ENCODE data around the gene STUM.

STUM gene

GRCh38 chr1:226571893-226572292, 23.3 kb downstream of the STUM start:
- H3K4me2 ChIP-seq (ENCODE audit: insufficient read depth, low read length), result no peak overlapping the region
- H3K4me3 ChIP-seq (ENCODE audit: low read depth in 1 of 2, low read length in 2 of 2), result no peak overlapping the region
- no peaks in the 10 kb centered on the region; the same call in 1 of the 2 replicates for H4K20me1 ChIP-seq (ENCODE audit: insufficient read depth, low read length)
- no peaks in the 10 kb centered on the region for H3K4me1 ChIP-seq (ENCODE audit: insufficient read depth, low read length)
- peaks cover 12% of the 10 kb centered on the region for H3K27me3 ChIP-seq (ENCODE audit: insufficient read depth, low read length, poor library complexity)
- H3K36me3 ChIP-seq (ENCODE audit: insufficient read depth, low read length), result no peaks in the 10 kb centered on the region
- no peaks in the 10 kb centered on the region for H3K9me3 ChIP-seq (ENCODE audit: insufficient read depth, low read length, severe bottlenecking)
- H3K79me2 ChIP-seq (ENCODE audit: insufficient read depth, low read length), result no peaks in the 10 kb centered on the region
- H3K27ac ChIP-seq (ENCODE audit: low read length), result no peak overlapping the region
- no peak overlapping the region for H3K9ac ChIP-seq (ENCODE audit: low read depth, low read length)
- H2AFZ ChIP-seq (ENCODE audit: low read depth, low read length), result no peak overlapping the region
- TF ChIP-seq CTCF (IDR thresholded peaks at IDR 0.05; ENCODE audit: borderline replicate concordance, extremely low read depth, low read length, poor library complexity, severe bottlenecking) (no peak), EZH2 (IDR thresholded peaks at IDR 0.05; ENCODE audit: borderline replicate concordance, low read depth, low read length, severe bottlenecking) (no peak)
- ATAC-seq (ENCODE audit: insufficient read depth, low read depth) (no peak), DNase-seq (no peak)

GRCh38 chr1:226572325-226572726, 23.8 kb downstream of the STUM start:
- Histone ChIP-seq H3K9ac (ENCODE audit: low read depth, low read length) (no peak overlapping the region), H3K4me1 (ENCODE audit: insufficient read depth, low read length) (no peaks in the 10 kb centered on the region), H3K79me2 (ENCODE audit: insufficient read depth, low read length) (no peaks in the 10 kb centered on the region), H3K27me3 (ENCODE audit: insufficient read depth, low read length, poor library complexity) (peaks cover 8% of the 10 kb centered on the region), H3K27ac (ENCODE audit: low read length) (no peak overlapping the region), H3K9me3 (ENCODE audit: insufficient read depth, low read length, severe bottlenecking) (no peaks in the 10 kb centered on the region), H3K4me2 (ENCODE audit: insufficient read depth, low read length) (no peak overlapping the region), H4K20me1 (ENCODE audit: insufficient read depth, low read length) (no peaks in the 10 kb centered on the region; the same call in 1 of the 2 replicates), H3K4me3 (ENCODE audit: low read depth in 1 of 2, low read length in 2 of 2) (no peak overlapping the region), H2AFZ (ENCODE audit: low read depth, low read length) (no peak overlapping the region), H3K36me3 (ENCODE audit: insufficient read depth, low read length) (no peaks in the 10 kb centered on the region)
- no peak for TF ChIP-seq EZH2 (IDR thresholded peaks at IDR 0.05; ENCODE audit: borderline replicate concordance, low read depth, low read length, severe bottlenecking)
- DNase-seq (no peak), ATAC-seq (ENCODE audit: insufficient read depth, low read depth) (no peak)

- no peak for TF ChIP-seq EZH2 (IDR thresholded peaks at IDR 0.05; ENCODE audit: borderline replicate concordance, low read depth, low read length, severe bottlenecking)
- Histone ChIP-seq H3K27me3 (ENCODE audit: insufficient read depth, low read length, poor library complexity) (peaks cover 4% of the 10 kb centered on the region), H3K27ac (ENCODE audit: low read length) (no peak overlapping the region), H3K4me2 (ENCODE audit: insufficient read depth, low read length) (no peak overlapping the region), H3K4me1 (ENCODE audit: insufficient read depth, low read length) (no peaks in the 10 kb centered on the region), H3K4me3 (ENCODE audit: low read depth in 1 of 2, low read length in 2 of 2) (no peak overlapping the region), H3K79me2 (ENCODE audit: insufficient read depth, low read length) (no peaks in the 10 kb centered on the region), H3K36me3 (ENCODE audit: insufficient read depth, low read length) (no peaks in the 10 kb centered on the region), H2AFZ (ENCODE audit: low read depth, low read length) (no peak overlapping the region), H3K9me3 (ENCODE audit: insufficient read depth, low read length, severe bottlenecking) (no peaks in the 10 kb centered on the region), H3K9ac (ENCODE audit: low read depth, low read length) (no peak overlapping the region), H4K20me1 (ENCODE audit: insufficient read depth, low read length) (no peaks in the 10 kb centered on the region; the same call in 1 of the 2 replicates)
- DNase-seq (no peak), ATAC-seq (ENCODE audit: insufficient read depth, low read depth) (no peak)
Observed at GRCh38 chr1:226574044-226574443, 25.5 kb downstream of the STUM start.

GRCh38 chr1:226574591-226575435, 26.2 kb downstream of the STUM start:
- H3K4me3 ChIP-seq (ENCODE audit: low read depth in 1 of 2, low read length in 2 of 2), result no peak overlapping the region
- H4K20me1 ChIP-seq (ENCODE audit: insufficient read depth, low read length), result no peaks in the 10 kb centered on the region; the same call in 1 of the 2 replicates
- no peak overlapping the region for H3K4me2 ChIP-seq (ENCODE audit: insufficient read depth, low read length)
- TF ChIP-seq CTCF (IDR thresholded peaks at IDR 0.05; ENCODE audit: borderline replicate concordance, extremely low read depth, low read length, poor library complexity, severe bottlenecking) (no peak), EZH2 (IDR thresholded peaks at IDR 0.05; ENCODE audit: borderline replicate concordance, low read depth, low read length, severe bottlenecking) (no peak)
- H3K27ac ChIP-seq (ENCODE audit: low read length), result no peak overlapping the region
- no peaks in the 10 kb centered on the region for H3K79me2 ChIP-seq (ENCODE audit: insufficient read depth, low read length)
- no peaks in the 10 kb centered on the region for H3K36me3 ChIP-seq (ENCODE audit: insufficient read depth, low read length)
- H3K27me3 ChIP-seq (ENCODE audit: insufficient read depth, low read length, poor library complexity), result peaks cover 4% of the 10 kb centered on the region
- H3K9ac ChIP-seq (ENCODE audit: low read depth, low read length), result no peak overlapping the region
- ATAC-seq (ENCODE audit: insufficient read depth, low read depth) (no peak), DNase-seq (no peak)
- H2AFZ ChIP-seq (ENCODE audit: low read depth, low read length), result no peak overlapping the region
- no peaks in the 10 kb centered on the region for H3K4me1 ChIP-seq (ENCODE audit: insufficient read depth, low read length)
- no peaks in the 10 kb centered on the region for H3K9me3 ChIP-seq (ENCODE audit: insufficient read depth, low read length, severe bottlenecking)

Measured in DND-41 (cell line).